Islet of Langerhans (tissue), 1 donor: Measurements from ENCODE around the gene PIKFYVE.
"Not testable (repeated sequence)": the region's sequence is repeated elsewhere in the genome, so short reads cannot be mapped to it uniquely, and the experiment has no call there.

ENCODE experiments used
- FAIRE-seq: peaks from one replicate; lab custom pipeline; 2011; peaks lifted over from hg19 to GRCh38; lab: Jason Lieb, UNC

Gene PIKFYVE

GRCh38 chr2:208306291-208306690 lies 40.2 kb downstream of the PIKFYVE start:
- no peak for FAIRE-seq

- peak; percentile 41 for FAIRE-seq
These were observed 45.3 kb downstream of the PIKFYVE start for GRCh38 chr2:208311321-208311720.

DNA sequence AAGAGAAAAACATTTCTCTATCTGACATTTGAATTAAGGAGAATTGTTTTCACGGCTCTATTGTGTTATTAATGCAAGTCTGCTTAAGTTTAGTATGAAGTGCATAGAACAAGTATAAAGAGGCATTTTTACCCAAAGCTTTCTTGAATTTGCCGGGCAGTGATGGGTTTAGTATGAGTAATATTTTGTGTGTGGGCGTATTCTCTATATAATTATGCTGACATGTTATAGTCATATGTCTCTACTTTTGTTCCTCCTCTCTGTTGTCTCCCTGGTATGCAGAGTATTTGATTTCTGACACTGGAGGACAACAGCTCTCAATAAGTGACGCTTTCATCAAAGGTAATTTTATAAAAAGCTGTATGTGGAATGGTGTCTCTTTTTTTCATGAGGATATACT lies 45.9 kb downstream of the PIKFYVE start:
- FAIRE-seq: no peak

DNA sequence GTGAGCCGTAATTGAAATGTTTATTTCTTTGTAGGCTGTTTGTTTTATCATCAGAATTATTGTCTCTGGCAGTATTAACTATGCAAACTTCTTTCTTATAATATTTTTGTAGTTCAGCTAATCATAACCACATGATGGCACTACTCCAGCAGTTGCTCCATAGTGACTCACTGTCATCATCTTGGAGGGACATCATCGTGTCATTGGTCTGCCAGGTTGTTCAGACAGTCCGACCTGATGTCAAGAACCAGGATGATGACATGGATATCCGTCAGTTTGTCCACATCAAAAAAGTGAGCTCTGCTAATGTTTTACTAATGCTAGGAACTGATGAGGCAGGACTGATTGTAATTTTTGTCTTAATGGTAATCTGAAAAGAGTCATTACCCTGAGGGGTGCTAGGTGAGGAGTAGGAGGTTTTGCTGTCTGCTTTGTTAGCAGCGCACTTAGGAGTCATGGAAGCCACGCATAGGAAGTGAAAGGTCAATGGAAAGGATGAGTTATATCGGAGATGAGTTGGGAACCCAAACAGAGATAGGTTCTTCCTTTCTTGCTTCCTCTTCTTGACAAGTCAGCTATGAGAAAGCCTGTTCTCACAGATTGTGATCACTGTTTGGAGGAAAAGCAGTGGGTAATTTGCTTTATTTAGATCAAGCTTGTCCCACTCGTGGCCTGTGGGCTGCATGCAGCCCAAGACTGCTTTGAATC lies 49.2 kb downstream of the PIKFYVE start:
- FAIRE-seq: no peak

DNA sequence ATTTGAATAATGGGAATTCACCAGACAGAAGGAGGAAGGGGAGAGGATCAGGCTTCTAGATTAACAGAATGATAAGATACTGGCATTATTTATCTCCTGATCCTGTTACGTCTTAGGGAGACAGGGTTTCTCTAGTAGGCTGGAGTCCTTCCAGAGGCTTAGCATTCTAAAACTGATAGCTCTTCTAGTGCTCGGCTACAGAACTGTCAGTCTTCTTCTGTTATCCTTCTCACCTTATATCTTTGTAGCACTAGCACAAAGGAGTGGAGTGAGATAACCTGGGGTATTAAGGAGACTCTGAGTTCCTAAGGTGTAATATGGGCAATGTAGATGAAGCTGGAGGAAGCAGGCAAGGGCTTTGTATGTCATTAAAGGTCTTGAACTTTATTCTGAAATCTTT lies 52.1 kb downstream of the PIKFYVE start:
- no peak for FAIRE-seq

- FAIRE-seq: no peak
These were observed 53.3 kb downstream of the PIKFYVE start for GRCh38 chr2:208319391-208319790.

GRCh38 chr2:208320686-208321085 lies 54.6 kb downstream of the PIKFYVE start:
- no peak for FAIRE-seq

GRCh38 chr2:208326016-208326415 lies 60.0 kb downstream of the PIKFYVE start:
- FAIRE-seq: no peak

GRCh38 chr2:208329485-208329884 lies 63.4 kb downstream of the PIKFYVE start:
- FAIRE-seq: no peak

- no peak for FAIRE-seq
These were observed 68.2 kb downstream of the PIKFYVE start for GRCh38 chr2:208334230-208334629.

- FAIRE-seq: no peak
These were observed 80.7 kb downstream of the PIKFYVE start for GRCh38 chr2:208346756-208347155.

DNA sequence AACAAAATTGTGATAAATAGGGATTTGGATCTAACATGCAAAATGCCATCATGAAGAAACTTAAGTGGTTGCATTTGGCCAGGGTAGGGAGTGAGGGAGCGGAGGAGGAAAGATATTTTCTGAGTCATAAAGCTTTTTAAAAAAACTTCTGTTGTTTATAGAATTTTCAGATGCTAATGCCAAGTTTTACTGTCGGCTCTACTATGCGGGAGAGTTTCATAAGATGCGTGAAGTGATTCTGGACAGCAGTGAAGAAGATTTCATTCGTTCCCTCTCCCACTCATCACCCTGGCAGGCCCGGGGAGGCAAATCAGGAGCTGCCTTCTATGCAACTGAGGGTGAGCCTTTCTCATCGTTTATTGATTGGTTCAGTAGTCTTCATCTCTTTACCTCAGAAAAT lies 84.6 kb downstream of the PIKFYVE start:
- no peak for FAIRE-seq

DNA sequence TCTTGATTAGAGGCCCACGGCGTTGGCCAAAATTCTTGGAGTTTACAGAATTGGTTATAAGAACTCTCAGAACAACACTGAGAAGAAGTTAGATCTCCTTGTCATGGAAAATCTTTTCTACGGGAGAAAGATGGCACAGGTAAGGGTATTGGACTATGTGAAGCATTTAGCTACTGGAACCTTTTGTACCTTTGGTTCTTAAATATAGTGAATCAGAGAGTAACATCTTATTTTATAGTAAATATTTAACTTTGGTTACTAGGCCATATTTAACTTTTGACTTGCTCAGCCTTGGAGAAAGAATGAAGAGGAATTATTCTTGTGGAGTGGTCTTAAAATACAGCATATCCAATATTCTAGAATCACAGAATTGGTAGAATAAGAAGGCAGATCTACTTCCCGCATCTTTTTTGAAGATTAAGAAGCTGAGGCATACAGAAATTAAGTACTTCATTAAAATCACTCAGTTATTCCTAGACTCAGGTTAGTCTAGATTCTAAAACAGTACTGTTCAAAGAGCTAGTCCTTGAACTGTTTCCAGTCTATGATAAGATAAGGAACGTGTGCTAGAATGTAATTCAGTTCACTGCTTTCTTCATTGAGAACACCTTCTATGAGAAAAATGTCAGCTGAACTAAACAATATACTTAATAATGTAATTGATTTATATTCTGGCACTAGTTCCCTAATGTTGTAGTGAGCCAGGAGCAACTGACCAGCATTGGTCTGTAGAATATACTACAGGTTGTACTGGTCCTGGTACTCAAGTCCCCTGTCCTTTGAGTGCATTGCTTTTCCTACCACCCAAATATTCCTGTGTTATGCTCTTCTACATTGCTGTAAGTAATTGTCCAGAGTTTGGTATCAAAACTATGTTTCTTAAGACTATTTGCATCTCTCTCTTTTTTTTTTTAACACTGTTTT lies 86.9 kb downstream of the PIKFYVE start:
- no peak for FAIRE-seq

DNA sequence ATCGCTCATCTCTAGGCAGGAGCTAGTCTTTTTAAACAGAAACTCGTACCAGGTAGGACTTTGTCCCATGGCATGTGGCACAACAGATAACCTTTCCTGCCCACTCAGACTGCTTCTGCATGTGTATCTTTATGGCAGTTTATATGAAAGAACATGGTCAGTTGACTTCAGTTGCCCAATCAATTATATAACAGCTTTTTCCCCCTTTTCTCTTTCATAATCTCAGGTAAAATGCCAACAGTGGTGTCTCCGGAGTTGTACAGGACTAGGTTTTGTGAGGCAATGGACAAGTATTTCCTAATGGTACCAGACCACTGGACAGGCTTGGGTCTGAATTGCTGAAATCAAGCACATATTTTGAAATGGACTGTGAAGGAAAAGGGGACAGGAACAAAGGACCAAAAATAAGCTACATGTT lies 88.9 kb downstream of the PIKFYVE start:
- no peak for FAIRE-seq

DNA sequence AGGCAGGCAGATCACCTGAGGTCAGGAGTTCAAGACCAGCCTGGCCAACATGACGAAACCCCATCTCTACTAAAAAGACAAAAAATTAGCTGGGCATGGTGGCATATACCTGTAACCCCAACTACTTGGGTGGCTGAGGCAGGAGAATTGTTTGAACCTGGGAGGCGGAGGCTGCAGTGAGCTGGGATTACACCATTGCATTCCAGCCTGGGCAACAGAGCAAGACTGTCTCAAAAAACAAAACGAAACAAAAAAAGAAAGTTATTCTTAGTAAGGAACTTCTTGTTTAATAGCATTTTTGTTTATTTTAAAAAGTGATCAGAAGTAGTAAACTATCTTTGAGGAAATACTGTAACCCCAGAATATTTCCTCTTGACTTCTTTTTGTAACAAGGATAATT lies 90.4 kb downstream of the PIKFYVE start:
- not testable (repeated sequence) for FAIRE-seq

- FAIRE-seq: no peak
These were observed 91.0 kb downstream of the PIKFYVE start for GRCh38 chr2:208356846-208357574.

DNA sequence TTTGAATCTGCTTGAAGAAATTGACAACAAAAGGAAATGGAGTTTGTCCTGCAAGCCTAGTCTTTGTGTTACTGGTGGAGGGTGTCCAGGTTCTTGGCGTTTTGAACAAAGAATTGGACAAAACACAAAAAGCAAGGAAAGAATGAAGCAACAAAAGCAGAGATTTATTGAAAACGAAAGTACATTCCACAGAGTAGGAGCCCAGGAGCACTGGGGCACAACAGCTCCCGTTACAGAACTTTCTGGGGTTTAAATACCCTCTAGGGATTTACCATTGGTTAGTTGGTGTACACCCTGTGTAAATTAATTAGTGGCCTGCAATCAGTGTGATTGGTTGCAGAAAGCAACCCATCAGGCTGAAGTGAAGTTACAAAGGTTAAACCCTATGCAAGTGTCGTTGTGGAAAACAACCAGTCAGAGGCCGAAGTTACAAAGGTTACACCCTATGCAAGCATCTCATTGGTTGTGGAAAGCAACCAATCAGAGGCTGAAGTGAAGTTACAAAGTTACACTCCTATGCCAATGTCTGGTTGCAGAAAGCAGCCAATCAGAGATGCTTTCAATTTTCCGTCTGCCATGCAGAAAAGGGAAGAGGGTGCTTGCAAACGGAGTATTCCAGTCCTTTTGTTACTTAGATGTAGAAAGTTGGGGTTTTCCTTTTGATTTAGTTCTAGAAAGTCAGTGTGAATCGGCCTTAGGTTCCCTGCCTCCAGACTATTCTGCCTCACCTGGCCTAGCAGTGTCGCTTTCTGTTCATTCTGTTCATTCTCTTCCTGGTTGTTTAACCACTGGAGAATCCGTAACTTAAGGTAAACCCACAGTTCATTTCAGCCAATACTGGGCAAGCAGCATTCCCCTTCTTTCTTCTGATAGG lies 92.9 kb downstream of the PIKFYVE start:
- FAIRE-seq: no peak

GRCh38 chr2:208359632-208359986 lies 93.6 kb downstream of the PIKFYVE start:
- FAIRE-seq: no peak

DNA sequence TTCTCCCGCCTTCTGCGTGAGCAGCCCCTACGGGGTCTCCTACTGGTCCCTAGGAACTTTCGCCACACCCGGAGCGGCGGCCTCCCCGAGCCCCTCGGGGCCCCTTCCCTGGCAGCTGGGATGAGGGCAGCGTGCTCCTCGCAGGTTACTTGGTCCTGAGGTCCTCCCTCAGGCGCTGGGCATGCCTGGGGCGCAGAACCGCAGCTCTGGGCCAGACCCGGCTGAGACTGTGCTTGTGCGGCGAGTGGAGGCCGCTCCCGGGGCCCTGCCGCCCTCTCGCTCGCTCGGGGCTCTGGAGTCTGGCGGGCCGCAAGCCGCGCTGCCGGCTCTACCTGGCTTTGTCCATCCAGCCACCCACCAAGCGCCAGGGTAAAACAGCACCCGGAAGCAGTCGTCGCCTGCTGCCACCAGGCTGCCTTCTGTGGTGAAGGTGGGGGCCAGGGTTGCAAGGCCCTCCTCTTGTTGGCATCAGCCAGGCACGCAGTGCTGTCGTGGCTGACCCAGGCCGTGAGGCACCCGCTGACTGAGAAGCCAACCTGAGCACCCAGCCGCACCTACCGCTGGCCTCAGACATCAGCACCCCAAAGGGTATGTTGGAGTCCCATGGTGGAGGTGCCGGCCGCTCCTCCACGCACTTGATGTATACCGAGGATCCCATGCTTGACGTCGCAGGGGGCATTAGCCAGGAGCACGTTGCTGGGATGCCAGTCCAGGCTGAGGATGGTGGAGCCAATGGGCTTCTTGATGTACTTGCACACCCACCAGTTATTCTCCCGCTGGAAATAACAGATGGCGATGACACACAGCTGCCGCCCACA lies 94.4 kb downstream of the PIKFYVE start:
- no peak for FAIRE-seq

DNA sequence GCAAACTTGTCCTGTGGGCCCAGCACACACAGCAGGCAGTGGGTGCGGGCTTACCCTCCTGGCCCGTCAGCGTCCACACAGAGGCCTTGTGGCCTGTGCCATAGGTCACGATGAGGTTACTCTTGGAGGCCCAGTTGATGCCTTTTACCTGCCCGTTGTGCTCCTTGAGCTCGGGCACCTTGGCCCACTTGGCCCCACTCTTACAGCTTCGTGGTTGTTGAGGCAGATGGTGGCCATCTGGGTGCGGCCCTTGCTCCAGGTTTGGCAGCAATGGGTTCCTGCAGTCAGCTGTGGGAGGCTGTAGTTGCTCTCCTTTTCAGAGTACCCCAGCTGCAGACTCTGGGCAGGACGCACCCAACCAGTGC lies 95.0 kb downstream of the PIKFYVE start:
- no peak for FAIRE-seq

- no peak for FAIRE-seq
These were observed 97.4 kb downstream of the PIKFYVE start for GRCh38 chr2:208363485-208363884.
